Esophagus muscularis mucosa (tissue), 4 donors: ENCODE data around the gene UNG. TPM values are rescaled to one million over a fixed set of nuclear protein-coding genes. Genes with fewer than 3 reads are reported as not detected.

ENCODE experiments used
- DNase-seq: peaks from one replicate; pipeline ENCODE4 v3.0.0-alpha.2; 2017; ENCODE audit errors: extremely low spot score
- H3K27ac ChIP-seq, 4 donors: fragments of 200-600 bp; sonication (generic); replicated peaks in 1 of 4; 1 replicate in 3 of 4; 2 replicates in 1 of 4; pipeline ENCODE4 v1.5.1; 2016 to 2019; ENCODE audit warnings: mild to moderate bottlenecking in 1 of 4
- H3K27me3 ChIP-seq, 4 donors: fragments of 200-600 bp; sonication (generic); one replicate each; pipeline versions ENCODE4 v1.5.1 to v1.6.0; 2016 to 2019
- H3K36me3 ChIP-seq, 4 donors: fragments of 200-600 bp; sonication (generic); one replicate each; pipeline ENCODE4 v1.5.1; 2016 to 2019
- H3K4me1 ChIP-seq, 4 donors: fragments of 200-600 bp; sonication (generic); one replicate each; pipeline ENCODE4 v1.5.1; 2016 to 2019
- H3K4me3 ChIP-seq, 4 donors: fragments of 200-600 bp; sonication (generic); 1 replicate in 2 of 4; 2 replicates in 2 of 4; pipeline ENCODE4 v1.5.1; 2016 to 2019; ENCODE audit warnings: mild to moderate bottlenecking in 4 of 4, moderate library complexity in 1 of 4
- H3K9me3 ChIP-seq, 4 donors: fragments of 200-600 bp; sonication (generic); 1 replicate in 3 of 4; 2 replicates in 1 of 4; pipeline ENCODE4 v1.5.1; 2016 to 2019
- EP300 ChIP-seq: sonication (generic); formaldehyde crosslinking; IDR thresholded peaks from one replicate; pipeline ENCODE4 v1.6.1; 2017; ENCODE audit warnings: antibody characterized with exemption
- POLR2A ChIP-seq: fragments of 450-650 bp; IDR thresholded peaks from one replicate; pipeline ENCODE4 v1.6.1; 2017; ENCODE audit warnings: antibody characterized with exemption, moderate library complexity, mild to moderate bottlenecking, low read depth
- POLR2AphosphoS5 ChIP-seq, 2 donors: sonication (generic); formaldehyde crosslinking; IDR thresholded peaks; one replicate each; pipeline ENCODE4 v1.6.1; 2017; ENCODE audit warnings: antibody characterized with exemption in 2 of 2
- WGBS: methylation state at CpG from one replicate; pipeline ENCODE4 v1.1.5; 2018; 5-methylcytosine and 5-hydroxymethylcytosine counted together
- intact Hi-C: fragments of 100-400 bp; cut with DNase I; formaldehyde crosslinking; loops from one replicate; pipeline ENCODE4 v1.15.1; 2023
- total RNA-seq, 4 donors: library from RNA; depleted of rRNA; stranded (reverse); fragments of >200 nt; gene quantifications; one replicate each; pipeline versions ENCODE4 v1.1.0 to v1.2.1, GENCODE V29; 2016
- TF ChIP-seq, protein P1 (sequence below), 3 experiments: fragments of 200-600 bp in 2 of 3; fragments of 450-650 bp in 1 of 3; sonication (generic) in 2 of 3; IDR thresholded peaks; one replicate each; pipeline ENCODE4 v1.5.1; 2017 to 2019; ENCODE audit warnings: antibody characterized with exemption in 3 of 3, mild to moderate bottlenecking in 2 of 3, moderate library complexity in 1 of 3

UNG gene
- total RNA-seq, 4 donors from 2014 or later = 11.2 to 18.4 (median 14.3) TPM

DNA sequence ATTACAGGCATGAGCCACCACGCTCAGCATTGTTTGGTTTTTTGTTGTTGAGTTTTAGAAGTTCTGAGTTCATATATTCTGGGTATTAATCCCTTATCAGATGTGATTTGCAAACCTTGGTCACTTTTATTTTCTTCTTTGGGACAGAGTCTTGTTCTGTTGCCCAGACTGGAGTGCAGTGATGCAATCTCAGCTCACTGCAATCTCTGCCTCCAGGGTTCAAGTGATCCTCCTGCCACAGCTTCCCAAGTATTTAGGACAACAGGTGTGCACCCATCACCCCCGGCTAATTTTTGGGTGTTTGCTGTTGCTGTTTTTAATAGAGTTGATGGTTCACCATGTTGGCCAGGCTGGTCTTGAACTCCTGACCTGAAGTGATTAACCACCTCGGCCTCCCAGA, 33.3 kb upstream of the UNG start:
- 96% methylated on average over 2 of the region's 3 CpGs for WGBS
- Histone ChIP-seq H3K27me3 (no peaks in the 10 kb centered on the region), H3K36me3 (peaks cover 18 to 75% (median 63%) of the 10 kb centered on the region in 4 donors), H3K4me1 (no peaks in the 10 kb centered on the region), H3K4me3 (no peak overlapping the region), H3K9me3 (no peaks in the 10 kb centered on the region), H3K27ac (no peak overlapping the region)
- intact Hi-C loops = no loop called here
- peak; percentile 45 for DNase-seq
- TF ChIP-seq EP300 (no peak), POLR2A (no peak), POLR2AphosphoS5 (IDR thresholded peaks at IDR 0.05) (no peak)
- TF ChIP-seq, protein P1, sequence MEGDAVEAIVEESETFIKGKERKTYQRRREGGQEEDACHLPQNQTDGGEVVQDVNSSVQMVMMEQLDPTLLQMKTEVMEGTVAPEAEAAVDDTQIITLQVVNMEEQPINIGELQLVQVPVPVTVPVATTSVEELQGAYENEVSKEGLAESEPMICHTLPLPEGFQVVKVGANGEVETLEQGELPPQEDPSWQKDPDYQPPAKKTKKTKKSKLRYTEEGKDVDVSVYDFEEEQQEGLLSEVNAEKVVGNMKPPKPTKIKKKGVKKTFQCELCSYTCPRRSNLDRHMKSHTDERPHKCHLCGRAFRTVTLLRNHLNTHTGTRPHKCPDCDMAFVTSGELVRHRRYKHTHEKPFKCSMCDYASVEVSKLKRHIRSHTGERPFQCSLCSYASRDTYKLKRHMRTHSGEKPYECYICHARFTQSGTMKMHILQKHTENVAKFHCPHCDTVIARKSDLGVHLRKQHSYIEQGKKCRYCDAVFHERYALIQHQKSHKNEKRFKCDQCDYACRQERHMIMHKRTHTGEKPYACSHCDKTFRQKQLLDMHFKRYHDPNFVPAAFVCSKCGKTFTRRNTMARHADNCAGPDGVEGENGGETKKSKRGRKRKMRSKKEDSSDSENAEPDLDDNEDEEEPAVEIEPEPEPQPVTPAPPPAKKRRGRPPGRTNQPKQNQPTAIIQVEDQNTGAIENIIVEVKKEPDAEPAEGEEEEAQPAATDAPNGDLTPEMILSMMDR (IDR thresholded peaks at IDR 0.05) = no peak

DNA sequence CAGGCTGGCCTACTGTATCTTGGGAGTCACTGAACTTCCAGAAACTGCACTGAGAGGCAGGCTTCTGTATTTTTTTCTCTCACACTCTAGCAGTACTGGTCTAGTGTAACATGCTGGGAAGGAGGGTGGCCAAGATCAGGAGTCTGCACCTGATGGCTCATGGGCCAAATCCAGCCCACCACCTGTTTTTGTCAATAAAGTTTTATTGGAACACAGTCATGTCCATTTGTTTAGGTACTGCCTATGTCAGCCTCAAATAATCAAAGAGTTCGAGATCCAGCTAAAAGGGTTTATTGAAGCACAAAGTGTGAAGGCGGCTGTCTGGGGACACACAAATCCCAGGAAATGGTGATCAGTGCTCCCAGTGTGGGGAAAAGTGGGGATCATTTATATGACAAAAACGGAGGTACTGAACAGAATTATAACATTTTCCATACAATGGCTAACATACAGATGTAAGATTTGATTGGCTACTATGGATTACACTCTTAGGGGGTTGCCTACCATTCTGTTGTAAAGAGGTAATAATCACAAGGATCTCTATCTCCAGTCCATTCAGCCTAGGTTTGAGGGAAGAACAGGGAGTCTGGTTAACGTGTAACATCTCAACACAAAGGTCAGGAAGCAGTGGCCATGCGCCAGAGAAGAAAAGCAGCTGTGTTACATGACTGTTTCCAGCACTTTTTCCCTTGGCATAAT, 32.1 kb upstream of the UNG start:
- no peaks in the 10 kb centered on the region for H3K9me3 ChIP-seq
- peak; percentile 29 for DNase-seq
- no peaks in the 10 kb centered on the region for H3K4me1 ChIP-seq
- H3K4me3 ChIP-seq = no peak overlapping the region
- TF ChIP-seq, protein P1 (IDR thresholded peaks at IDR 0.05) = no peak
- TF ChIP-seq EP300 (no peak), POLR2A (no peak), POLR2AphosphoS5 (IDR thresholded peaks at IDR 0.05) (no peak)
- WGBS = 82% methylated on average over 5 of the region's 5 CpGs
- no peak overlapping the region for H3K27ac ChIP-seq
- H3K27me3 ChIP-seq = no peaks in the 10 kb centered on the region
- H3K36me3 ChIP-seq = peaks cover 26 to 75% (median 63%) of the 10 kb centered on the region in 4 donors
- intact Hi-C loops = no loop called here

DNA sequence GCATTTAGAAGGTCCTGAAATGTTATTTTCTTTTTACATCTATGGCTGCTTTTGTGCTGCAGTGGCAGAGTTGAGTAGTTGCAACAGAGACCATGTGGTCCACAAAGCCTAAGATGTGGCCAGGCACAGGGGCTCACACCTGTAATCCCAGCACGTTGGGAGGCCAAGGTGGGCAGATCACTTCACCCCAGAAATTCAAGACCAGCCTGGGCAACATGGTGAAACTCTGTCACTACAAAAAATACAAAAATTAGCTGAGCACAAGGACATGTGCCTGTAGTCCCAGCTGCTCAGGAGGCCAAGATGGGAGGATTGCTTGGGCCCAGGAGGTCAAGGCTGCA, 31.6 kb upstream of the UNG start:
- no peaks in the 10 kb centered on the region for H3K4me1 ChIP-seq
- H3K27ac ChIP-seq = no peak overlapping the region
- no peak for TF ChIP-seq EP300
- TF ChIP-seq POLR2AphosphoS5 (IDR thresholded peaks at IDR 0.05) = no peak
- TF ChIP-seq, protein P1 (IDR thresholded peaks at IDR 0.05) = no peak
- TF ChIP-seq POLR2A = no peak
- H3K36me3 ChIP-seq = peaks cover 26 to 75% (median 63%) of the 10 kb centered on the region in 4 donors
- H3K9me3 ChIP-seq = no peaks in the 10 kb centered on the region
- intact Hi-C loops = no loop called here
- DNase-seq = no peak
- H3K4me3 ChIP-seq = no peak overlapping the region
- no peaks in the 10 kb centered on the region for H3K27me3 ChIP-seq
- 75% methylated on average over 1 of the region's 1 CpG for WGBS

DNA sequence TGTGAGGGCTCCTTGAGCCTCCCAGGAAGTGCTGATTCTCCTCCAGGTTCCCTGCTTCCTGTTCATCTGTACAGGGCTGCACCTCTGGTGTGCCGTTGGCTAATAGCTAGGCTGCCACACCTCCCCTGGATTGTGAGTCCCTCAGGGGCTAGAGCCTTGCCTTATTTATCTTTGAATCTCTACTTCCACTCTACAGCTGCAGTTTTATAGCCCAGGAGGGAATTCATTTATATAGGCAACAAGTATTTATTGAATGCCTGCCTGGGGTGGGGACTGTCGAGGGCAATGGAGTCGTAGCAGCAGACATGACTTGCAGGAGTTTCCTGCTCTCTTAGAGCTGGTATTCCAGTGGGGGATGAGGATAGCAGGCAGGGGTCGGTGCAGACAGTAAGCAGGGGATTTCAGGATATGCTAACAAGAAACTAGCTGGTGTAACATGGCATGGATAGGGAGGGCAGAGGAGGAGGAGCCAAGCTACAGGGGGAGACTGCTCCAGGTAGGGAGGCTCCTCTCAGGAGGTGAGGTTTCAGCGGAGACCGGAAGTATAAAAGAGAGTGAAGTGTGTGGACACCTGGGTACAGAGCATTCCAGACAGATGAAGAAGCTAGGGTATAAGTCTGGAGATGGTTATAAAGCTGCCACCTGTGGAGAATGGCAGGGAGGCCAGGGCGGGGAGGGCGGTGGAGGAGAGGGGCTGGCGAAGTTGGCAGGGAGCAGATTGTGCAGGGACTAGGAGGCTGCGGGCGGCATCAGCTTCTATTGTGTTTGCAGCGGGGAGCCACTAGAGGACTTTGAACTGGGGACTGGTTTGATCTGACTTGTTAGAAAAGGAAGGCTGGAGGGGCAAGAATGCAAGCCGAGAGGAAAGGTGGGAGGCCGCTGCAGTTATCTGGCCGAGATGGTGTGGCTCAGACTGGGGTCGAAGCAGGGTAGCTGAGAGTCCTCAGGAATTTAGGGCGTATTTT, 27.8 kb upstream of the UNG start:
- no peaks in the 10 kb centered on the region for H3K27me3 ChIP-seq
- H3K36me3 ChIP-seq = peaks cover 43 to 88% (median 76%) of the 10 kb centered on the region in 4 donors
- no peaks in the 10 kb centered on the region for H3K4me1 ChIP-seq
- intact Hi-C loops = no loop called here
- no peak overlapping the region for H3K27ac ChIP-seq
- no peak overlapping the region for H3K4me3 ChIP-seq
- no peaks in the 10 kb centered on the region for H3K9me3 ChIP-seq
- DNase-seq = no peak
- TF ChIP-seq EP300 = no peak
- TF ChIP-seq, protein P1 (IDR thresholded peaks at IDR 0.05) = no peak
- TF ChIP-seq POLR2A = no peak
- TF ChIP-seq POLR2AphosphoS5 (IDR thresholded peaks at IDR 0.05) = no peak
- 82% methylated on average over 17 of the region's 17 CpGs for WGBS
